ENCODE data around the gene PIN4.
"Not testable (repeated sequence)": the region's sequence is repeated elsewhere in the genome, so short reads cannot be mapped to it uniquely, and the experiment has no call there.

PIN4 gene

GRCh38 chrX:72181178-72182125 lies at the start of gene PIN4:
Gene PIN4, plus strand, starts transcription at chrX:72181757. Its CDS starts 29 bp downstream, at chrX:72181786.
- DNase-seq = peak; percentile 98

GRCh38 chrX:72132456-72132855 lies 49.1 kb upstream of the PIN4 start:
- DNase-seq = no peak

DNA sequence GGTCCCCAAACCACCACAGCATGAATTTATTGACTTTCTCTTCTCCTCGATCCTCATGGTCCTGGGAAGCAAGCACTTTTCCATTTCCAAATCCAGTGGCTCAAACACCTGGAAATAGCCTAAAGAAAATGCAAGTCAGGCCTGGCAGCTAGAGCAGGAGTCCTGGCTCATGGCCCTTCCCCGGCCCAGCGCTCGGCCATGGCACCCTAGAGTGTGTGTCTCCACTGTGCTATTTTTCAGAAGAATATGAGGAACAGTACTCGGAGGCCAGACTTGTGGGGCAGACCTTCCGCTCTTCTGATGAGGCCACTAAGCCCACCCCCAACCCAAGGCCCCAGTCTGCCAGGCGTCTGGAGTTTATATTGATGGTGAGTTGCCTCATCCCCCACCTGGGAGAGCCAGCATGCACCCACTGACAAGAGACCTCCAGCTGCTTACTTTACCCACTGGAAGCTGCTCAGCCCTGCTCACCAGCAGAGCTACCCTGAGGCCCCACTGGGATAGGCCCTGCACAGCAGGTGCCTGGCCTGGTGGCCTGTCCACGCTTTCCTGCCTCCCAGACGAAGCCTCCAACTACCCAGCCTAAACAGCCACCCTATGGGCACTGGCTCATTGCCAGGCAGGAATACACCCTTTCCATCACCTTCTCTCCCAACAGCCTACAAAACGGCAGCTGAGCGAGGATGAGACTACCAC lies 47.6 kb upstream of the PIN4 start:
- DNase-seq = no peak

GRCh38 chrX:72137846-72138495 lies 43.6 kb upstream of the PIN4 start:
- no peak for DNase-seq

DNA sequence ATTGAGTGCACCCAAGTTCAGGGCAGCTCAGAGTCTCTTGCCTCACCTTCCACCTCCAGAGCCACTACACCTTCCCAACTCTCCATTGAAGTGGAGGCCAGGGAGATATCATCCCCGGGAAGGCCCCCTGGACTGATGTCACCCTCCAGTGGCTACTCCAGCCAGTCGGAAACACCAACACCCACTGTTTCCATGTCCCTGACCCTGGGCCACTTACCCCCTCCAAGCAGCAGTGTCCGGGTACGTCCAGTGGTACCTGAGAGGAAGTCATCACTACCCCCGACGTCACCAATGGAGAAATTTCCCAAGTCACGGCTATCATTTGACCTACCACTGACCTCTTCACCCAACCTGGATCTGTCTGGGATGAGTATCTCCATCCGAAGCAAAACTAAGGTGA lies 42.0 kb upstream of the PIN4 start:
- no peak for DNase-seq

- DNase-seq = no peak
These were observed 40.1 kb upstream of the PIN4 start for GRCh38 chrX:72141372-72142004.

- DNase-seq = no peak
These were observed 39.3 kb upstream of the PIN4 start for GRCh38 chrX:72142094-72142793.

DNA sequence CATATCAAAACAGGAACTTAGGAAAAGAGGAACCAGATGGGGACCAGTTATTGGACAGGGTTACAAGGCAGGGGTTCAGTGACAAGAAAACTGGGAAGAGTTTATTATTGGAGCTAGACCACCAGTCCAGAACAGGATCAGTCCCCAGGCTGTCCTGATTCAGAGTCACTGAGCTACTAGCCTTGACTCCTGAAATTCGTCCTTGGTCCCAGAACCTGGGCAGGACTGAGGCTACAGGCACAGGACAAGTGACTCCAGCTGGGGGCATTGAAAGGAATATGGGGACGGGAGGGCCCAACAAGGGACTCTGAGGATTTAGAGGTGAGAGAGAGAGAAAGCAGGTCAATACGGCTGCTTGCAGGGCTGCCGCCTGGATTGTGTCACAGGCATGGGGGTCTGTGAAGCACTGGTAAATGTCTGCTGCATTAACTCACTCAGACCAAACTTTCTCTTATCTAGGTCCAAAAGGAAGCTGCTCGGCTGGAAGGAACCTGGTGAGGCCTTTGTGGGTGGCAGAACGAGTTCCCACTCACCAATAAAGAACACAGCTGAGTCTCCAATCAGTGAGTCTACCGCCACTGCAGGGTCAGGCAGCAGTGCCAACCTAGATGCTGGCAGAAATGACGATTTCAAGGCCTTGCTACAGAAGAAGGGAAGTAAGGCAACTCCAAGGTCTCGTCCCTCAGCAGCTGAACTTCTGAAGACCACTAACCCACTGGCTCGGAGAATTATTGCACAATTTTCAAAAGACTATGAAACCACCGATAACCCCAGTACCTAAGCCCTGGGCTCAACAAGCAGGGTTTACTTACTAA lies 38.6 kb upstream of the PIN4 start:
- no peak for DNase-seq

- no peak for DNase-seq
These were observed 38.0 kb upstream of the PIN4 start for GRCh38 chrX:72143609-72143907.

DNA sequence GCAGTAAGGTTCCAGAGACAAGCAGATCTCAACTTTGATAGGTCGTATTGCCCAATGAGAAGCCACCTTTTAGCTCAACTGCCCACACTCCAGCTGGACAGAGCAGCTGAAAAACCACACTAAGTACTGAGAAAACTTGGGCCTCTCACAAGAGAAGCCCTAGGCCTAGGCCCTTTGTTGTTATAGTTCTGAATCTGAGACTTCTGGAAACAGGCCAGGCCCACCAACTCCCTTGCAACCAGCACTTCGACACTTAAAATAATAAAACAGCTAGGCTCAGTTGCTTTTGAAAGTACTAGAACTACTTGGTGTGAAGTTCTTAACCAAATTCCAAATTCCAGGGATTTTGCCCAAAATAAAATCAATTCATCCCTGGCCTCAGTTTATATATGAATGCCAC lies 36.4 kb upstream of the PIN4 start:
- no peak for DNase-seq

DNA sequence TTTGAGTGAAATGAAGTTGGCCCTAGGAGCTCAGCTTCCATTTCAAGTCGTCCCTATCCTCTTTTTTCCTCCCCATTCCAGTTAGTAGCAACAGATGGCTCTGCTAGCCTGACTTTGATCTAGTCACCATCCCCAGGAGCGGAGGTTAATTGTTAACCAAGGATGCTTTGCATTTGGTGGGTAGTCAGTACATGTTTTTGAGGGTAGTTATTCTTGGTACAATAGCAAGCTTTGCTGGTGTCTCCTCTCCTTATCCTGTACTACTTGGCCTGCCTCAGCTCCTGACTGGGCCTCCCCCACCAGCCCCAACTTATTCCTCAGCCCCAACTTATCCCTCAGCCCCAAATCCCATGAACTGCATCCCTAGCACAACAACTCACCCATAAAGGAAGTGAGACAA lies 35.0 kb upstream of the PIN4 start:
- DNase-seq = no peak

GRCh38 chrX:72158773-72159172 lies 22.8 kb upstream of the PIN4 start:
- DNase-seq = no peak

DNA sequence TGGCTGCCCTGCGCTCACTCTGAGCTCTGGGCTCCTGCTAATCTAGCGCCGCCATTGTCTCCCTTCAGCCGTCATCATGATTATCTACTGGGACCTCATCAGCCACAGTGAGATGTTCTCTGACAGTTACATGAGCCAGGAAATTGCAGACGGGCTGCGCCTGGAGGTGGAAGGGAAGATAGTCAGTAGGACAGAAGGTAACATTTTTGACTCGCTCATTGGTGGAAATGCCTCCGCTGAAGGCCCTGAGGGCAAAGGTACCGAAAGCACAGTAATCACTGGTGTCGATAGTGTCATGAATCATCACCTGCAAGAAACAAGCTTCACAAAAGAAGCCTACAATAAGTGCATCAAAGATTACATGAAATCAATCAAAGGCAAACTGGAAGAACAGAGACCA lies 21.8 kb upstream of the PIN4 start:
- DNase-seq = no peak

DNA sequence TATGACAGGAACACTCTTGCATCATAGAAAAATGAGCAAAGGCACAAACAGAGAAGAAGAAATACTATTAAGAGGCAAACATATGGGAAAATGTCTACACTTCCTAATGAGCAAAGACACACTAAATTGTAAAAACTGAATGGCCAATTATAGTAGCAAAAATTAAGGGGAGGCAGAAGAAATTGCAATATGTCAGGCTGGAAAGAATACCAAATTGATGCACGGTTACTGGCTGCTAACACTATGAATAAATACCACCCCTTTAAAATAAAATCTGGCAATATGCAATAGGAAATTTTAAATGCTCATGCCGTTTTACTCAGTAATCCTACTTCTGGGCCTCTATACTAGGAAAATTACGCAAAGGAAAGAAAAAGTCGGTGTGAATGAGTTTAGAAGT lies 16.0 kb upstream of the PIN4 start:
- DNase-seq = no peak

DNA sequence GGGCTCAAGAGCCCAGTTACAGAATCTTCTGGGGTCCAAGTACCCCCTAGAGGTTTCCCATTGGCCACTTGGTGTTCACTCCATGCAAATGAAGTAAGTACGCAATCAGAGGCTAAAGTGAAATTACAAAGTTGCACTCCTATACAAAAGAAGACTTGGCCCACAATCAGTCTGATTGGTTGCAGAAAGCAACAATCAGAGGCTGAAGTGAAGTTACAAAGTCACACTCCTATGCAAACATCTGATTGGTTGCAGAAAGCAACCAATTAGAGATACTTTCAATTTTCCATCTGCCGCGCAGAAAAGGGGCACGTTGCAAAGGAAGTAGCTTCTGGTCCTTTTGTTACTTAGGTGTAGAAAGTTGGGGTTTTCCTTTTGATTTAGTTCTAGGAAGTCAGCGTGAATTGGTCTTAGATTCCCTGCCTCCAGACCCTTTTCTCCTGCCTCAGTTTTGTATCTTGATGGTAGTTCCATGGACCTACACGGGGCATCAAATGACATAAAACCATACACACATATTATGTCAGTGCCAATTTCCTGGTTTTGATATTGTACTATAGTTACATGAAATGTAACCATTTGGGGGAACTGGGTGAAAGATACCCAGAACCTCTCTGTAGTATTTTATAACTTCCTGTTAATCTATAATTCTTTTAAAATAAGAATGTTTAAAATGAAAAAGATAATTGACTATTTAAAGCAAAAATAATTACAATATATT lies 12.4 kb upstream of the PIN4 start:
- peak; percentile 7 for DNase-seq

GRCh38 chrX:72176289-72176688 lies 5.3 kb upstream of the PIN4 start:
- DNase-seq = not testable (repeated sequence)

GRCh38 chrX:72176981-72177380 lies 4.6 kb upstream of the PIN4 start:
- DNase-seq = no peak

GRCh38 chrX:72180539-72180938 lies 1.0 kb upstream of the PIN4 start:
- no peak for DNase-seq

DNA sequence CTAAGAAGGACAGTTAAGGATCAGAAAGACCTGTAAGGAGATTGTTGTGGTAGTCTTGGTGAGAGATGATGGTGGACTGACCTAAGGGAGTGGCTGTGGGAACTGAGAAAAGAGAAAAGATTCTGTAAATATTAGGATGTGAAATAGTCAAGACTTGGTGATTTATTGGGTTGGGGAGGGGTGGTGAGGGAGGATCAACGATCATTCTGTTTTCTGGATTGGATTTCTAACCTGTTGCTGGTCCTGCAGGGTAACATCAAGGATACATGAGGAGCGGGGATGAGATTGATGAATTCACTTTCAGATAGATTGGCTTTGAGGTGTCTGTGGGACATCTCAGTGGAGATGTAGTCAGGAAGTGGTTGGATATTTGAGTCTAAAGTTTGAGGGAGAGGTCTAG lies 1.4 kb downstream of the PIN4 start:
- DNase-seq = no peak

- DNase-seq = peak; percentile 83
These were observed 20.4 kb downstream of the PIN4 start for GRCh38 chrX:72201836-72202536.

All from fibroblast of skin of right quadriceps (primary cell).